ENCODE measurements around the gene ZPR1. TPM values are rescaled to one million over a fixed set of nuclear protein-coding genes. Genes with fewer than 3 reads are reported as not detected.

The ZPR1 gene
- total RNA-seq, 6 experiments from 2014 or later, result 17.9 to 86.6 (median 30.2) TPM

GRCh38 chr11:116787436-116787785 lies 412 bp downstream of the ZPR1 start:
- TF ChIP-seq, protein P1, sequence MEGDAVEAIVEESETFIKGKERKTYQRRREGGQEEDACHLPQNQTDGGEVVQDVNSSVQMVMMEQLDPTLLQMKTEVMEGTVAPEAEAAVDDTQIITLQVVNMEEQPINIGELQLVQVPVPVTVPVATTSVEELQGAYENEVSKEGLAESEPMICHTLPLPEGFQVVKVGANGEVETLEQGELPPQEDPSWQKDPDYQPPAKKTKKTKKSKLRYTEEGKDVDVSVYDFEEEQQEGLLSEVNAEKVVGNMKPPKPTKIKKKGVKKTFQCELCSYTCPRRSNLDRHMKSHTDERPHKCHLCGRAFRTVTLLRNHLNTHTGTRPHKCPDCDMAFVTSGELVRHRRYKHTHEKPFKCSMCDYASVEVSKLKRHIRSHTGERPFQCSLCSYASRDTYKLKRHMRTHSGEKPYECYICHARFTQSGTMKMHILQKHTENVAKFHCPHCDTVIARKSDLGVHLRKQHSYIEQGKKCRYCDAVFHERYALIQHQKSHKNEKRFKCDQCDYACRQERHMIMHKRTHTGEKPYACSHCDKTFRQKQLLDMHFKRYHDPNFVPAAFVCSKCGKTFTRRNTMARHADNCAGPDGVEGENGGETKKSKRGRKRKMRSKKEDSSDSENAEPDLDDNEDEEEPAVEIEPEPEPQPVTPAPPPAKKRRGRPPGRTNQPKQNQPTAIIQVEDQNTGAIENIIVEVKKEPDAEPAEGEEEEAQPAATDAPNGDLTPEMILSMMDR (IDR thresholded peaks at IDR 0.05), result no peak
- no peak for TF ChIP-seq POLR2A (IDR thresholded peaks at IDR 0.05)
- 0% methylated on average over 15 of the region's 15 CpGs for WGBS (ENCODE audit: insufficient coverage, low coverage, low lambda C conversion rate, missing lambda C conversion rate)

GRCh38 chr11:116786966-116787365 lies 857 bp downstream of the ZPR1 start:
- no peaks in the 10 kb centered on the region for H3K27me3 ChIP-seq
- H3K4me3 ChIP-seq, result peak overlapping the region; percentile 82 to 99 (median 90)
- WGBS (ENCODE audit: insufficient coverage, low coverage, low lambda C conversion rate, missing lambda C conversion rate), result 74% methylated on average over 5 of the region's 5 CpGs
- H3K27ac ChIP-seq, result peak overlapping the region in 2 of 3 donors; percentile 73 to 82
- H3K4me1 ChIP-seq, result peaks cover 0 to 41% (median 0%) of the 10 kb centered on the region in 4 donors
- DNase-seq (no peak), ATAC-seq (no peak)
- no peaks in the 10 kb centered on the region for H3K9me3 ChIP-seq
- TF ChIP-seq, protein P1 (IDR thresholded peaks at IDR 0.05), result no peak
- no peak for TF ChIP-seq POLR2A (IDR thresholded peaks at IDR 0.05)
- intact Hi-C loops (cut with DNase I), result no loop called here
- H3K36me3 ChIP-seq, result peaks cover 5 to 51% (median 27%) of the 10 kb centered on the region in 4 donors

More at GRCh38 chr11:116787436-116787785, 412 bp downstream of the ZPR1 start:
- H3K4me3 ChIP-seq, result peak overlapping the region; percentile 82 to 99 (median 90)
- H3K9me3 ChIP-seq, result no peaks in the 10 kb centered on the region
- no peak for DNase-seq
- H3K27me3 ChIP-seq, result no peaks in the 10 kb centered on the region
- intact Hi-C loops (cut with DNase I), result no loop called here
- peak overlapping the region; percentile 72 to 82 (median 73) for H3K27ac ChIP-seq
- peaks cover 5 to 47% (median 25%) of the 10 kb centered on the region in 4 donors for H3K36me3 ChIP-seq
- peaks cover 0 to 41% (median 0%) of the 10 kb centered on the region in 4 donors for H3K4me1 ChIP-seq
- no peak for ATAC-seq

DNA sequence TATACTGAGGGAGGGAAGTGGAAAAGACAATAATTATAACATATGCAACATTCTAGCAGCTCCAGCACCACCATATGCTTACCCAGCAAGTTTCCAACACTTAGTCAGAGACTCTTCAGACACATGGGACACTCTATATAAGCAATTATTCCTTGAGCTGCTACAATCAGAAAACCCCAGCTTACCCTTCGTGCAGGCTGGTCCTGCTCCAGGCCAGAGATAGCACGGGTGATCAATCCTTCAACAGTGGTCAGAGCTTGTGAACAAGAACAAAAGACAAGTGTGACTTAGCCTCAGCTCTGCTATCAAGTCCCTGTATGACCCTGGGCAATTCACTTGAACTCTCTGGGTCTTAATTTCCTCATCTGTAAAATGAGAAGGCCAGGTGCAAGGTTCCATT lies 1.5 kb downstream of the ZPR1 start:
- no peak for ATAC-seq
- TF ChIP-seq, protein P1 (IDR thresholded peaks at IDR 0.05), result no peak
- no peak for TF ChIP-seq POLR2A (IDR thresholded peaks at IDR 0.05)
- no peak for DNase-seq
- intact Hi-C loops (cut with DNase I), result no loop called here
- no peak overlapping the region for H3K27ac ChIP-seq
- H3K9me3 ChIP-seq, result no peaks in the 10 kb centered on the region
- WGBS (ENCODE audit: insufficient coverage, low coverage, low lambda C conversion rate, missing lambda C conversion rate), result 83% methylated on average over 1 of the region's 2 CpGs
- H3K27me3 ChIP-seq, result no peaks in the 10 kb centered on the region
- H3K36me3 ChIP-seq, result peaks cover 5 to 57% (median 30%) of the 10 kb centered on the region in 4 donors
- H3K4me3 ChIP-seq, result no peak overlapping the region
- peaks cover 0 to 37% (median 0%) of the 10 kb centered on the region in 4 donors for H3K4me1 ChIP-seq

DNA sequence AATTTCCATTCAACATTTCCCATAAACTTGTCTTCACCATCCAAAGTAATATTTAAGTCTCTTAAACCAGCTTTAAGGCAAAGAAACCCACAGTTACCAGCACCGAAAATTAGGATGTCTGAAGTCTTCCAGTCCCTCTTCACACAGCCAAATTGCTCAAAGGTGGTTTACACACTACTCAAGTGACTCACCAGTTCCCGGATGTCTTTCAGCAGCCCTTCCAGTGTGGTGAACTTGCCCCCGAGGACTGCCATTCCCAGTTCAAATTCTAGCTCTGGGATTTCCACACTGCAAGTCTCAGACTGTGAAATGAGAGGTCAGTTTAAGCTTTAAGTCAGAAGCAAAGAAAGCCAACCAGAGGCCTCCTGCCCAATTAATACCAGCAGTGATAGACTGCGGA lies 5.1 kb downstream of the ZPR1 start:
- Histone ChIP-seq H3K27ac (no peak overlapping the region), H3K4me3 (no peak overlapping the region), H3K4me1 (peaks cover 0 to 9% (median 0%) of the 10 kb centered on the region in 4 donors), H3K36me3 (peaks cover 11 to 88% (median 49%) of the 10 kb centered on the region in 4 donors), H3K27me3 (no peaks in the 10 kb centered on the region), H3K9me3 (no peaks in the 10 kb centered on the region)
- intact Hi-C loops (cut with DNase I), result no loop called here
- TF ChIP-seq, protein P1 (IDR thresholded peaks at IDR 0.05), result no peak
- ATAC-seq (no peak), DNase-seq (no peak)
- 67% methylated on average over 3 of the region's 4 CpGs for WGBS (ENCODE audit: insufficient coverage, low coverage, low lambda C conversion rate, missing lambda C conversion rate)

DNA sequence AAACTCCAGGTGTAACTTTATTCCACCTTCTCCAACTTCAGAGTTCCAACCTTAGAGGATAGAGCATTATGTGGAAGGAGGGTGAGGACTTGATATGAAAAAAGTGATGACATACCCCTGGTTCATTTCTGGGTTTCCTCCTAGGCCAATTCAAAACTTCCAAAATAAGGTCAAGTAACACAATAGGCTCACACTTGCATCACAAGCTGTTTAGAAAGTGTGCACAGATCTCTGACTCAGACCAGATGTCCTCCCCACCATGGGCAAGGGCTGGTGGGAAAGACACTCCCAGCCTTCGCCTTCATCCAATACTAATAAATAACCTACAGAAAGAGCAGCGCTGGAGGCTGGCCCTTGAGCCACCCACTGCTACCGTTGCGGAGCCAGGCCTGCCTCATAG lies 9.3 kb downstream of the ZPR1 start:
- no peak for DNase-seq
- Histone ChIP-seq H3K27me3 (no peaks in the 10 kb centered on the region), H3K9me3 (no peaks in the 10 kb centered on the region), H3K36me3 (peaks cover 4 to 63% (median 34%) of the 10 kb centered on the region in 4 donors), H3K4me1 (peaks cover 0 to 15% (median 0%) of the 10 kb centered on the region in 4 donors), H3K4me3 (no peak overlapping the region), H3K27ac (no peak overlapping the region)
- WGBS (ENCODE audit: insufficient coverage, low coverage, low lambda C conversion rate, missing lambda C conversion rate), result 100% methylated on average over 3 of the region's 4 CpGs
- intact Hi-C loops (cut with DNase I), result no loop called here
- TF ChIP-seq, protein P1 (IDR thresholded peaks at IDR 0.05), result no peak
- TF ChIP-seq POLR2A (IDR thresholded peaks at IDR 0.05), result no peak
- ATAC-seq, result no peak
